HG03039 (cell line): ENCODE measurements around the gene KBTBD7.
"Not testable (repeated sequence)": the region's sequence is repeated elsewhere in the genome, so short reads cannot be mapped to it uniquely, and the experiment has no call there.

ENCODE experiments used
- ATAC-seq: cut with Tn5 transposase; IDR thresholded peaks from one replicate; pipeline ENCODE4 v1.9.1; 2021; ENCODE audit warnings: mild to moderate bottlenecking, moderate library complexity; ENCODE audit not compliant: unreplicated experiment

Gene KBTBD7

DNA sequence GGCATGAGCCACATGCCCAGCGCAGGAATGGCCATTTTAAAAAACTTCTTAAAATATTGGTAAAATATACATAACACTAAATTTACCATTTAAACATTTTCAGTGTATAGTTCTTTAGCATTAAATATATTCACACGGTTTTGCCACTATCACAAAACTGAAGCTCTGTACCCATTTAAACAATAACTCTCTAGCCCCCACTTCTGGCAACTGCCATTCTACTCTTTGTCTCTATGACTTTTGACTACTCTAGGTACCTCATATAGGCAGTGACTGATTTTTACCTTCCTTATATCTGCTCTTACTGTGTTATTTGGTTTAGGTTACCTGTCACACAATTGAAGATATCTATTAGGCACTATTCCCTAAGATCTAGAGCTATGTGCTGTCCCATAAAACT lies 2.3 kb upstream of the KBTBD7 start:
- no peak for ATAC-seq

GRCh38 chr13:41196011-41196410 lies 1.6 kb upstream of the KBTBD7 start:
- no peak for ATAC-seq

GRCh38 chr13:41193469-41193868 lies 900 bp downstream of the KBTBD7 start:
- no peak for ATAC-seq

DNA sequence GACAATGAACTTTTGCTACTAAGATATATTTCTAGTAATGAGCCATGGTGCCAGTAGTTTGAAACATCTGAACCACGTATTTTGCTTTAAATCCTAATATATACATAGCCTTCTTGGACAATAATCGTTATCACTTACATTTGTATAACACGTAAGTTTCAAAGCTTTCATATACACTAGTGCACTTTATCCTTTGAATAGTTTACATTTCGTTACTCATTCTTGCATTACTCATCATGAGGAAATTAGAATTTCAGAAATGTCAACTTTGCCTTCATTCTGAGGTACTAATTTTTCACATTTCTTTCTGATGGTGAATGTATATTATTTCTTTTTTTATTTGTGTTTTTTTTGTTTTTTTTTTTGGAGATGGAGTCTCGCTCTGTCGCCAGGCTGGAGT lies 5.8 kb downstream of the KBTBD7 start:
- ATAC-seq, result no peak

- ATAC-seq, result no peak
Observed at GRCh38 chr13:41186481-41186880, 7.9 kb downstream of the KBTBD7 start.

DNA sequence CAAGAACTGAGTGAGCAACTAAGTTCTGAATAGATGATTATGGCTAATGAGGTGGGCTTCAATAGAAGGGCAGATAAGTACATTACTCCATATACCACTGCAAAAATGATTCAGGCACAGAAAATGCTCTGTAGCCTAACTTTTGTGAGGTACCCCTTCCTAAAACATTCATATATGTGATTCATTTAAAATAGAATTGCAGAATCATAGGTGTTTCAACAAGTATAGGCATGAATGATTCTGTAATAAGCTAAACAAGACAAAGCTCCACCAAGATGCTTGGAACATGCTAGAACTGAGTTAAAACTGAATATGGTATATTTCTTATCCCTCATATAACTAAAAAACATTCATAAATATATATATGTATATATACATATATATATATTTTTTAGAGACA lies 12.1 kb downstream of the KBTBD7 start:
- ATAC-seq, result no peak

DNA sequence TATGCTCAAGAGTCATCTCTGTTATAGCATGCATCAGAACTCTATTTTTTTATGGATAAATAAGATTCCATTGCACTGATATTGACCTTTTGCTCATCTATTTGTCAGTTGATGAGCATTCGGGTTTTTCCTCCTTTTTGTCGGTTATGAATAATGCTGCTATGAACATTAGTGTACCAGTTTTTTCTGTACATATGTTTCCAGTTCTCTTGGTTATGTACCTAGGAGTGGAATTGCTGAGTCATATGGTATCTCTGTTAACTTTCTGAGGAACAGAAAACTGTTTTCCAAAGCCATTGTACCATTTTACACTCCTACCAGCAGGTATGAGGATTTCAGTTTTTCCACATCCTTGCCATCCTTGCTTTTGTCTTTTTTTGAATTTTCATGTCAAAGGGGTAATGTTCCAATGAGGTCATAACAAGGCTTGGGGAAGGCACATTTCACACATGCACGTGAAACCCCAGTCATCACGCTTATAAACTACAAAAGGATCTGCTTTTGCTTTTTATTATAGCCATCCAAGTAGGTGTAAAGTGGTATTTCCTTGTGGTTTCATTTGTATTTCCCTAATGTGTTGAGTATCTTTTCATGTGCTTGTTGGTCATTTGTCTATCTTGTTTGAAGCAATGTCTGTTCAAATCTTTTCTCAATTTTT lies 14.6 kb downstream of the KBTBD7 start:
- no peak for ATAC-seq

DNA sequence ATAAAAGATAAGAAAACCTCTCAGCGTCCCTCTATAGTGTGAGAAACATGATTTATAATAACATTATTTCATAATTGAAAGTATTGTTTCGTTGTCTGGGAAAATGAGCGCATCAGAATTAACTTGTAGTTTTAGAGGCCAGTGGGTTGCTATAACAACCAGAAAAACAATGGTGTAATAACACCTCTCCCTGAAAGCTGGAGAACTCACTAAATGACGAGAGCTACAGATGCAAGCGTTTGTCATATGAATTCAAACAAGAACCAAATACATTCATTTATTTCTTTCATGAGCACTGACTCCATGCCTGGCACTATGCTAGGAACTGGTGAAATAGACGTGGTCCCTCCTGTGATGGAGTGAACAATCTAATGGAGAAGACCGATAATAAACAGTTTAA lies 16.3 kb downstream of the KBTBD7 start:
- ATAC-seq, result no peak

- ATAC-seq, result no peak
Observed at GRCh38 chr13:41177616-41178015, 16.8 kb downstream of the KBTBD7 start.

DNA sequence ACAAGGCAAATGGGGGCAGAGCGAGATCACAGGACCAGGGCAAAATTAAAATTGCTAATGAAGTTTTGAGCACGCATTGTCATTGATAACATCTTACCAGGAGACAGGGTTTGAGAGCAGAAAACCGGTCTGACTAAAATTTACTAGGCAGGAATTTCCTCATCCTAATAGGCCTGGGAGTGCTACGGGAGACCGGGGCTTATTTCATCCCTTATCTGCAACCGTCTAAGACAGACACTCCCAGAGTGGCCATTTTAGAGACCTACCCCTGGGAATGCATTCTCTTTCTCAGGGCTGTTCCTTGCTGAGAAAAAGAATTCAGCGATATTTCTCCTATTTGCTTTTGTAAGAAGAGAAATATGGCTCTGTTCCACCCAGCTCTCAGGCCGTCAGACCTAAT lies 18.8 kb downstream of the KBTBD7 start:
- ATAC-seq, result not testable (repeated sequence)

DNA sequence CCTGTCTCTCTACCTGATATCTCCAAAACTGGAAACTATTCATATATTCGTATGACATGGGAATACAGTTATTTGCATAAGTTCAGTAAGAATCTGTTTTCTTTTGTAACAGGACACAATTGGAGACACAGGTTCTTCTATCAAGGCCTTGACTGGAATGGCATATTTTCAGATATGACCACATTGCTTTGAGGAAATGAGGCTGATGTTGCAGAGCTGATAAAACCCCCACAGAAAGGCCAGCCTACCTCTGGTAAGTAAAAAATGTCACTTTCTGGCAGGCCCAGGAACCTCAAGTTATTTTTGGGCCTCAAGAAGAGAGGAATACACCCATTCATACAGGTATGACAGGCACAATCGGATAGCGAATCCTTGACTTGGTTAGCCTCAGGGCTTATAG lies 32.2 kb downstream of the KBTBD7 start:
- no peak for ATAC-seq

DNA sequence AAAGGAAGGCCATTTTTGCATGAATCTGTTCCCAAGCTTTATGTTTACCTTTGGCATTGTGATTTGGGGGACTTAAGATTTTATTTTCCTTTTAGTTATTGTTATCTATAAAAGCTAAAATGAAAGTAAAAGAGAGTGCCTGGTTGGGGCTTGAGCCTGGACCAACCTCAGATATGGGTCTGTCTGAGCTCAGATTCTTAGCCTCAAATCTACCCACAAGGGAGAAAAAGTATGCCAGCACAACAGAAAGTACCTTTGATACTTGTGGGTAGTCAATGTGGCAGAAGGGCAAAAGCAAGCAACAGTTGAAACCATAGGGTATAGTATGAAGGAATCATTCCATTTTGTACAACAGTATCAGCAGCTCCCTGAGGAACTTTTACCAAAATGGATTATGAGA lies 35.2 kb downstream of the KBTBD7 start:
- ATAC-seq, result no peak

DNA sequence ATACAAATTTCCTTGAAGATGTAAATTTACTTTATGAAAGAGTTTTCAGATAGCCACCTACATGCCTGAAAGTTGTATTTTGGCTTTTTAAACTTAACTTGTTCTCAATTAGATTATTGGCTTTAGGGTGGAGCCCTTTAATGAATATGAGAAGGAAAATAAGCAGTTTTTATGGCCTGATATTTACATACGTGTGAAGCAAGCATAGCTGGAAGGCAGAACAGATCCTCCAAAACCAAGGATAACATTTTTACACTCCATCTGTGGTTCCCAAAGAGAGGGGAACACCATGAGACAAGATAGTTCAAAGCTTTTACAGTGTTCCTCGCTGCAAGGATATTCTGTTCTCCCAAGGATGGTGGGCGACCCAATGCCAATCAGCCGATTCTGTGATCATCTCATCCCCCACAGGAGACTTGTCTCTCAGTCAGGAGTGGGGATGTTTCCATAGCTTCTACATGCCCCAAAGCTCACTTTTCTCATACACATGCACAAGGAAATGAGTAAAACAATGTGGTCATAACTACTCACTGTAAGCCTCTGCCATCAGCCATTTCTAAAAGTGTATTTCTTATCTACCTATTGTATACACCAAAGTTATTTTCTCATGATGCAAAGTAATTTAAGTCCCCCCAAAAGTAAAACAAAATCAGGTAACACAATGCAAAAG lies 37.2 kb downstream of the KBTBD7 start:
- no peak for ATAC-seq

DNA sequence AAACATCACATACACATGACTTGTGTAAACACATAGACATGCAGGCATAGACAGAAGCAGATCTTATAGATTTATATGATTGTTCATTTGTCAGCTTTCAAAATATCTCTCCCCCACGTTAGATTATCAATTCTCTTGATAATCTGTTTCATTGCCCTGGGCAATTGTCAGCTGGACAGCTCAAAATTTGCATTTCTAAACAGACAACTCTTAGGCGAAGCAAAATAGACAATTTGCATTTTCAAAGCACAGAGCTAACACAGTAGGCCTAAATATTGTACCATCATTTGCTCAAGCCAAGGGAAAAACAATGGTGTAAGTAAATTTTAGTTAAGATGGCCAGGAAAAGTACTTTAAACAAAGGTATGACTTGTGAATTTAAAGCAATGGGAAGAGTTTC lies 37.7 kb downstream of the KBTBD7 start:
- no peak for ATAC-seq

DNA sequence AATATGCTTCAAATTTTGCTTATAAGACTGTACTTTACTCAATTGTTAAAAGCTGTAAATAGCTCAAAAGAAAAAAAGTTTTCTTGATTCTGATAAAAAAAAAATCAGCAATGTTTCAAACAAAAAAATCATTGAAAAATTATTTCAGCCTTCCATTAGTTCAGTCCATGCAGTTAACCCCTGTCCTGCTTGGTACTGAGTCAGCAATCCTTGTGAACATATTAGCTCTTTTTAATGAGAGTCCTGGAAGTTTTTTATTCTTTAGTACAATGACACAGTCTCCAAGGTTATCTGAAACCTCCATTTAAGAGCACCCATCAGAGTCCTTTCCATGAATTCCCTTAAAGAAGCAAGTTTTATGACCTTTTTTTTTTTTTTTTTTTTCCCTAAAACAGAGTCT lies 40.3 kb downstream of the KBTBD7 start:
- ATAC-seq, result no peak

GRCh38 chr13:41152005-41152404 lies 42.4 kb downstream of the KBTBD7 start:
- no peak for ATAC-seq

DNA sequence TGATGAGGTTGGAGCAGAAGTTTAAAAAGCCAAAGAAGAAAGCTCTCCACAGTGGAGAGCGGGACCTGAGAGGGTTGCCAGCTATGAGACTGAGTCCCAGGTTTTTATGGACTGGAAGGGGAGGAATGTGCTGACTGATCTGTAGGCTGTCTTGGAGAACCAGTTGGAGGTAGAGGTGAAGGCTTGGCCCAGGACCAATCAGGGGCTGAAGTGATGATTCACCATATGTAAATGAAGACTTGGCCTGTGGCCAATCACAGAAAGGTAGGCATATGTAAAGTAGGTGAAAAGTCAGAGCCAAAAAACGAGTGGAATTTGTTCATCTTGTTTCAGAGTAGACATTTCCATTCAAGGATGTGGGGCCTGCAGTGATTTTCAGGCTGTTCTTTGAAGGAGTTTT lies 44.3 kb downstream of the KBTBD7 start:
- ATAC-seq, result no peak

DNA sequence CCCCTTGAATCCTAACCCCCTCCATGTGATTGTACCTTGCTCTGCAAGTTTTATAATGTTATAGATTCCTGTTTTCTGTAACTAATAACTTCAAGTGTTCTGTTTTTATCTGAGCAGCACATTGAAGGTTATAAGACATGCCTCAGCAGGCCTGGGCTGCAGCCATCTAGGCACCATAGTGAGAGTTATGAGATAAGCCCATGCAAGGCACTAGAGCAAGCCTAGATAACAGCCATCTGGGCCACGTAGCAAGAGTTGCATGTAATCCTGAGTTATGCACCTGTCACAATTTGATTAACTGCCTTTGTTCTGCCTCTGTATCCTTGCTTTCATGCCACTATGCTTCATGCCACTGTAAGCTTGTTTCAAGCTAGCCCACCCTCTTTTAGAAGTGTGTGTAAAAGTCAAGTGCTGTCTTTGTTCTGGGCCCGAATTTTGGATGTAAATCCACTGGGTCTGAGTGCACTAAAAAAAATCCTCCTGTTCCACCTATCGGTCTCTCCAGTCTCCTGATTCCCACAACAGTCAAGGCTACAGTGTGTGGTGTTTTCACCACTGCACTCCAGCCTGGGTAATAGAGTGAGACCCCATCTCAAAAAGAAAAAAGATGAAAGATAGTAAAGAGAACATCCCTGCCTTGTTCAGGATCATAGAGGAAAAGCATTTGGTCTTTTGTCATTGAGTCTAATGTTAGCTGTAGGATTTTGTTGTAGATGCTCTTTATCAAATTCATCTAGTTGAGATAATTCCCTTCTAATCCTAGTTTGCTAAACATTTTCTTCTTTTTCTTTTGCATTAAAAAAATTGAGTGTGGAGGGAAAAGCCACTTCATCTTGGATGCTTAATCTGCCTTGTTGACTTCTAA lies 45.7 kb downstream of the KBTBD7 start:
- no peak for ATAC-seq

- ATAC-seq, result no peak
Observed at GRCh38 chr13:41145136-41145908, 49.0 kb downstream of the KBTBD7 start.

GRCh38 chr13:41144576-41144975 lies 49.8 kb downstream of the KBTBD7 start:
- ATAC-seq, result no peak
